OCI-LY7 (cell line): ENCODE data around the gene HCN4. TPM values are rescaled to one million over a fixed set of nuclear protein-coding genes. Genes with fewer than 3 reads are reported as not detected.

Experiments
- BruUV-seq: library from RNA; stranded (reverse); fragments of 400-500 nt; replicated peaks from 2 replicates; lab custom pipeline; 2021; lab: Mats Ljungman, UMichigan
- CTCF ChIA-PET: fragments of 300-600 bp; sonication (Branson Sonifier 250); formaldehyde crosslinking; loops from one replicate; lab custom pipeline; 2022; ENCODE audit warnings: antibody characterized with exemption; ENCODE audit not compliant: unreplicated experiment; lab: Charles Lee
- POLR2A ChIA-PET: fragments of 300-600 bp; sonication (Branson Sonifier 250); formaldehyde crosslinking; loops from one replicate; lab custom pipeline; 2022; ENCODE audit warnings: antibody characterized with exemption; lab: Charles Lee
- DNase-seq: peaks from one replicate; pipeline ENCODE4 v3.0.0-alpha.2; 2015; ENCODE audit warnings: low spot score
- H2AFZ ChIP-seq: fragments of 200-600 bp; sonication (generic), shearing (Covaris generic); 2 replicates; pipeline ENCODE4 v1.6.1; 2014; ENCODE audit warnings: mild to moderate bottlenecking, antibody characterized with exemption, low read length, moderate library complexity
- H3K27ac ChIP-seq: fragments of 200-600 bp; sonication (generic); 2 replicates; pipeline ENCODE4 v1.5.1; 2014; ENCODE audit warnings: mixed run types, low read depth, mild to moderate bottlenecking, moderate library complexity, low read length, inconsistent platforms; ENCODE audit not compliant: poor library complexity, severe bottlenecking
- H3K36me3 ChIP-seq: fragments of 200-600 bp; sonication (generic); 2 replicates; pipeline ENCODE4 v1.6.1; 2014; ENCODE audit warnings: mild to moderate bottlenecking, antibody characterized with exemption, low read length, moderate library complexity, mixed read lengths; ENCODE audit not compliant: insufficient read depth
- H3K4me1 ChIP-seq: fragments of 200-600 bp; sonication (generic); 2 replicates; pipeline ENCODE4 v1.5.1; 2014; ENCODE audit warnings: mild to moderate bottlenecking, low read length; ENCODE audit not compliant: insufficient read depth, poor library complexity, severe bottlenecking
- H3K4me2 ChIP-seq: fragments of 200-600 bp; sonication (generic); 2 replicates; pipeline ENCODE4 v1.6.1; 2014; ENCODE audit warnings: mild to moderate bottlenecking, low read length
- H3K4me3 ChIP-seq: fragments of 200-600 bp; sonication (generic); 2 replicates; pipeline ENCODE4 v1.5.1; 2014; ENCODE audit warnings: mild to moderate bottlenecking, low read depth, low read length; ENCODE audit not compliant: poor library complexity, severe bottlenecking
- H3K79me2 ChIP-seq: fragments of 200-600 bp; sonication (generic); 2 replicates; pipeline ENCODE4 v1.6.1; 2016; ENCODE audit warnings: low read depth, mild to moderate bottlenecking, low read length, moderate library complexity, mixed read lengths; ENCODE audit not compliant: insufficient read depth
- H3K9me2 ChIP-seq: fragments of 200-600 bp; sonication (generic); 2 replicates; pipeline ENCODE4 v1.6.1; 2016; ENCODE audit warnings: mild to moderate bottlenecking, low read length, mixed read lengths; ENCODE audit not compliant: insufficient read depth
- H3K9me3 ChIP-seq: fragments of 200-600 bp; sonication (generic); 2 replicates; pipeline ENCODE4 v1.6.1; 2014; ENCODE audit warnings: mild to moderate bottlenecking, mixed run types, low read length, mixed read lengths
- H4K20me1 ChIP-seq: fragments of 200-600 bp; sonication (generic); 2 replicates; pipeline ENCODE4 v1.6.1; 2014; ENCODE audit warnings: mild to moderate bottlenecking, antibody characterized with exemption, low read length, moderate library complexity, mixed read lengths; ENCODE audit not compliant: insufficient read depth
- CTCF ChIP-seq: fragments of 200-600 bp; sonication (generic); conservative IDR thresholded peaks from 2 replicates; pipeline ENCODE4 v1.5.1; 2014; ENCODE audit warnings: mild to moderate bottlenecking, antibody characterized with exemption, low read length, moderate library complexity, mixed read lengths
- EZH2phosphoT487 ChIP-seq: fragments of 200-600 bp; sonication (generic); IDR thresholded peaks from 2 replicates; pipeline ENCODE4 v1.6.1; 2018; ENCODE audit warnings: low read depth, borderline replicate concordance, mild to moderate bottlenecking, mixed run types, antibody characterized with exemption, low read length, moderate library complexity, mixed read lengths
- intact Hi-C: fragments of 100-400 bp; cut with micrococcal nuclease; formaldehyde crosslinking; loops from one replicate; pipeline ENCODE4 v1.10.0; 2022; ENCODE audit not compliant: unreplicated experiment
- total RNA-seq, 2 experiments: library from RNA; depleted of rRNA in 1 of 2; stranded (reverse); fragments of >200 nt in 1 of 2; shearing (Covaris generic) in 1 of 2; gene quantifications; 2 replicates each; pipeline ENCODE4 v1.2.3, GENCODE V29; 2014 to 2022

The HCN4 gene
- total RNA-seq, 2 experiments from 2014 or later, result not detected

GRCh38 chr15:73385205-73385604 is 16.4 kb upstream of the HCN4 start:
- no peak overlapping the region for H3K27ac ChIP-seq
- DNase-seq, result no peak
- no peaks in the 10 kb centered on the region for H3K4me1 ChIP-seq
- intact Hi-C loops, result no loop called here
- BruUV-seq, result no TSS peak
- H3K36me3 ChIP-seq, result no peaks in the 10 kb centered on the region
- H3K79me2 ChIP-seq, result no peaks in the 10 kb centered on the region
- ChIA-PET POLR2A (no interaction called here), CTCF (no interaction called here)
- no peak overlapping the region for H3K4me3 ChIP-seq
- no peaks in the 10 kb centered on the region for H3K9me3 ChIP-seq
- H2AFZ ChIP-seq, result no peak overlapping the region
- H3K9me2 ChIP-seq, result no peaks in the 10 kb centered on the region
- no peak overlapping the region for H3K4me2 ChIP-seq
- H4K20me1 ChIP-seq, result no peaks in the 10 kb centered on the region
- TF ChIP-seq EZH2phosphoT487, result no peak
- TF ChIP-seq CTCF, result no peak

DNA sequence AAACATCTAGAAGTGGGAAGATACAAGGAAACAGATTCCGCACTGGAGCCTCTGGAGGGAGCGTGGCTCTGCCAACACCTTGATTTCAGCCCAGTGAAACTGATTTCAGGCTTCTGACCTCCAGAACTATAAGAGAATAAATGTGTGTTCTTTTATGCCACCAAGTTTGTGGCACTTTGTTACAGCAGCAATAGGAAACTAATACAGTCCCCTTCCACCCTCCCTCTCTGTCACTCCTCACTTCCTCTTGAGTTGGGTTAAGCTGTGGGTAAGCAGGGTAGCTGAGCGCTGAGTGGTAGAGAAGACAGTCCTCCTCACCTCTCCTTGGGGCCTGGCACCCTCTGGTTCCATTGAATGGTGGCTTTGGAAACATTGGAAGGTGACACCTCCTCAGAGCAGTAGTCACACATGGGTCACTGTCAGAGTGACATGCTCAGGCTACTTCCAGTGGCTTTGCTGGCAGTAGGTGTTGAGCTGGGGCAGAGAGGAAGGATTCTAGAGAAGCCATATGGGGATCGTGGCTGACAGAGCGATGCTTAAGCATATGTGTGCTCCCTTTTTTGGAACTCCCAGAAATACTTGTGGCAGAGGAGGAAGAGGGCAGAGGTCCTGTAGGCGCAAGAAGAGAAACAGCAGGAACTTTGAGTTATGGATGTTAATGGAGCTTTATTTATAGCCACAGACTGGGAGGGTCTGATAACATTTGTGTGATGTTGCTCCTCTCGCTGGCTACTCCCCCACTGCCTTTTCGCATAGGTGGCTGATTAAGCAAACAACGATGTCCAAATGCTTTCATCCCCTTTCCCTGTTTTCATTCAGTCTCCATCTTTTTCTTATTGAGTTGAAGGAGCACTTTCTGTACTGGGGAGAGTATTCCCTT is 14.8 kb upstream of the HCN4 start:
- Histone ChIP-seq H3K36me3 (no peaks in the 10 kb centered on the region), H3K4me3 (no peak overlapping the region), H2AFZ (no peak overlapping the region), H3K79me2 (no peaks in the 10 kb centered on the region), H4K20me1 (no peaks in the 10 kb centered on the region), H3K9me3 (no peaks in the 10 kb centered on the region), H3K27ac (no peak overlapping the region), H3K4me2 (no peak overlapping the region), H3K4me1 (no peaks in the 10 kb centered on the region), H3K9me2 (no peaks in the 10 kb centered on the region)
- POLR2A ChIA-PET, result no interaction called here
- CTCF ChIA-PET, result no interaction called here
- BruUV-seq, result no TSS peak
- intact Hi-C loops, result no loop called here
- TF ChIP-seq EZH2phosphoT487, result no peak
- TF ChIP-seq CTCF, result no peak
- DNase-seq, result no peak

GRCh38 chr15:73382115-73382514 is 13.4 kb upstream of the HCN4 start:
- no peaks in the 10 kb centered on the region for H3K4me1 ChIP-seq
- intact Hi-C loops, result no loop called here
- H3K79me2 ChIP-seq, result no peaks in the 10 kb centered on the region
- H3K4me2 ChIP-seq, result no peak overlapping the region
- POLR2A ChIA-PET, result no interaction called here
- H3K9me3 ChIP-seq, result no peaks in the 10 kb centered on the region
- no peak overlapping the region for H3K4me3 ChIP-seq
- no peaks in the 10 kb centered on the region for H4K20me1 ChIP-seq
- no peak overlapping the region for H2AFZ ChIP-seq
- CTCF ChIA-PET, result no interaction called here
- TF ChIP-seq CTCF (no peak), EZH2phosphoT487 (no peak)
- no peak overlapping the region for H3K27ac ChIP-seq
- H3K36me3 ChIP-seq, result no peaks in the 10 kb centered on the region
- BruUV-seq, result no TSS peak
- H3K9me2 ChIP-seq, result no peaks in the 10 kb centered on the region
- DNase-seq, result no peak
